Hepatic stellate cell (primary cell): ENCODE results near the gene OR9A4.

Experiments used
- DNase-seq: peaks from one replicate; pipeline ENCODE4 v3.0.0; 2011; ENCODE audit warnings: low spot score

The OR9A4 gene

GRCh38 chr7:141946796-141947195 lies 30.6 kb downstream of the OR9A4 start, which contains the start of gene CLEC5A:
TSS of gene CLEC5A (minus strand) at chr7:141946974. CDS start at chr7:141946292, 682 bp downstream.
- no peak for DNase-seq

GRCh38 chr7:141949021-141949420 lies 32.8 kb downstream of the OR9A4 start:
- DNase-seq: no peak

GRCh38 chr7:141949451-141949850 lies 33.3 kb downstream of the OR9A4 start:
- DNase-seq: no peak

GRCh38 chr7:141949911-141950310 lies 33.7 kb downstream of the OR9A4 start:
- no peak for DNase-seq

GRCh38 chr7:141950806-141951205 lies 34.6 kb downstream of the OR9A4 start:
- no peak for DNase-seq

GRCh38 chr7:141952461-141952860 lies 36.3 kb downstream of the OR9A4 start:
- DNase-seq: no peak

- DNase-seq: no peak
These were observed 38.1 kb downstream of the OR9A4 start for GRCh38 chr7:141954334-141954733.

- DNase-seq: no peak
These were observed 39.9 kb downstream of the OR9A4 start for GRCh38 chr7:141956084-141956483.

GRCh38 chr7:141960687-141961422 lies 44.7 kb downstream of the OR9A4 start:
- DNase-seq: no peak
